K562 (cell line): Measurements from ENCODE around the gene ABCC1. TPM values are rescaled to one million over a fixed set of nuclear protein-coding genes. Genes with fewer than 3 reads are reported as not detected.
A peak's percentile ranks its signal among the peaks of the same experiment; 100 is the strongest.

Experiments
- ADNP ChIP-seq: fragments of 200-800 bp; sonication (Bioruptor generic); IDR thresholded peaks from 2 replicates; pipeline ENCODE4 v1.6.1; 2016; ENCODE audit warnings: missing genetic modification characterization, missing compliant biosample characterization
- BCOR ChIP-seq: fragments of 450-650 bp; IDR thresholded peaks from 2 replicates; pipeline ENCODE4 v1.6.1; 2016
- BRD9 ChIP-seq: fragments of 450-650 bp; IDR thresholded peaks from 2 replicates; pipeline ENCODE4 v1.6.1; 2018; ENCODE audit warnings: low read depth; ENCODE audit not compliant: partially characterized antibody
- CTBP1 ChIP-seq: fragments of 450-650 bp; IDR thresholded peaks from 2 replicates; pipeline ENCODE4 v1.6.1; 2016; ENCODE audit warnings: borderline replicate concordance
- ESRRA ChIP-seq: fragments of 450-650 bp; IDR thresholded peaks from 2 replicates; pipeline ENCODE4 v1.6.1; 2014; ENCODE audit warnings: low read depth, mild to moderate bottlenecking, moderate library complexity, borderline replicate concordance
- GTF2F1 ChIP-seq: IDR thresholded peaks from 2 replicates; pipeline ENCODE4 v1.6.1; 2011; ENCODE audit warnings: low read depth, low read length, improper control_type of control experiment
- HCFC1 ChIP-seq: IDR thresholded peaks from 2 replicates; pipeline ENCODE4 v1.6.1; 2012; ENCODE audit warnings: low read depth, low read length, improper control_type of control experiment
- HDAC8 ChIP-seq: fragments of 450-650 bp; IDR thresholded peaks from 2 replicates; pipeline ENCODE4 v1.6.1; 2016; ENCODE audit warnings: mild to moderate bottlenecking, missing genetic modification characterization, moderate library complexity, missing compliant biosample characterization
- HIVEP1 ChIP-seq: fragments of 250-450 bp; sonication (Bioruptor Pico); IDR thresholded peaks from 2 replicates; pipeline ENCODE4 v1.4.0; 2020; ENCODE audit warnings: mild to moderate bottlenecking
- HMGN3 ChIP-seq: IDR thresholded peaks from 2 replicates; pipeline ENCODE4 v1.6.1; 2011; ENCODE audit warnings: borderline replicate concordance, low read depth, mild to moderate bottlenecking, mixed read lengths, low read length; ENCODE audit not compliant: insufficient read length; ENCODE audit errors: extremely low read depth
- HNRNPH1 ChIP-seq: fragments of 200-400 bp; formaldehyde crosslinking; optimal IDR thresholded peaks from 2 replicates; pipeline ENCODE3; 2017; ENCODE audit warnings: low read depth, mild to moderate bottlenecking, low read length, moderate library complexity
- MECOM ChIP-seq: fragments of 250-450 bp; sonication (Bioruptor Pico); IDR thresholded peaks from 2 replicates; pipeline ENCODE4 v1.8.0; 2022; ENCODE audit warnings: inconsistent platforms
- RBM25 ChIP-seq: fragments of 200-400 bp; formaldehyde crosslinking; IDR thresholded peaks from 2 replicates; pipeline ENCODE4 v1.6.1; 2018; ENCODE audit warnings: low read length, low read depth, moderate library complexity; ENCODE audit not compliant: severe bottlenecking
- RCOR1 ChIP-seq, 2 experiments: IDR thresholded peaks; 2 replicates each; pipeline ENCODE4 v1.6.1; 2012; ENCODE audit warnings: low read depth in 2 of 2, low read length in 2 of 2, borderline replicate concordance in 1 of 2, improper control_type of control experiment in 1 of 2
- SIRT6 ChIP-seq: IDR thresholded peaks from one replicate; pipeline ENCODE4 v1.6.1; 2012; ENCODE audit warnings: low read depth, mild to moderate bottlenecking, control low read depth, inconsistent platforms, low read length, moderate library complexity
- SMARCB1 ChIP-seq: IDR thresholded peaks from 2 replicates; pipeline ENCODE4 v1.6.1; 2011; ENCODE audit warnings: improper control_type of control experiment, low read depth; ENCODE audit not compliant: insufficient read length
- SMC3 ChIP-seq: conservative IDR thresholded peaks from 2 replicates; pipeline ENCODE4 v1.6.1; 2011; ENCODE audit warnings: low read depth, low read length, improper control_type of control experiment; ENCODE audit not compliant: insufficient read depth
- STAT5B ChIP-seq: fragments of 250-450 bp; sonication (Bioruptor Pico); IDR thresholded peaks from 2 replicates; pipeline ENCODE4 v1.8.0; 2021; ENCODE audit warnings: mild to moderate bottlenecking, inconsistent platforms
- TSC22D4 ChIP-seq: fragments of 450-650 bp; IDR thresholded peaks from 2 replicates; pipeline ENCODE4 v1.6.1; 2016; ENCODE audit warnings: missing genetic modification characterization, missing biosample characterization, control low read depth
- XRCC5 ChIP-seq: fragments of 200-400 bp; formaldehyde crosslinking; IDR thresholded peaks from 2 replicates; pipeline ENCODE4 v1.6.1; 2017; ENCODE audit warnings: low read depth, mild to moderate bottlenecking, low read length
- ZBTB7A ChIP-seq: IDR thresholded peaks from 2 replicates; pipeline ENCODE4 v1.6.1; 2011; ENCODE audit warnings: low read depth, mild to moderate bottlenecking, low read length, moderate library complexity, borderline replicate concordance; ENCODE audit not compliant: control insufficient read depth
- ZKSCAN8 ChIP-seq: fragments of 200-800 bp; sonication (Bioruptor generic); IDR thresholded peaks from 2 replicates; pipeline ENCODE4 v1.6.1; 2016; ENCODE audit warnings: missing genetic modification characterization, missing compliant biosample characterization
- ZNF23 ChIP-seq: fragments of 250-450 bp; sonication (Bioruptor Pico); IDR thresholded peaks from 2 replicates; pipeline ENCODE4 v1.4.0; 2020; ENCODE audit warnings: mild to moderate bottlenecking
- ZNF24 ChIP-seq: fragments of 450-650 bp; IDR thresholded peaks from 2 replicates; pipeline ENCODE4 v1.6.1; 2016
- ZNF253 ChIP-seq: fragments of 250-450 bp; sonication (Bioruptor Pico); conservative IDR thresholded peaks from 2 replicates; pipeline ENCODE4 v1.6.1; 2021; ENCODE audit warnings: mild to moderate bottlenecking
- ZNF324 ChIP-seq: fragments of 250-450 bp; sonication (Bioruptor Pico); IDR thresholded peaks from 2 replicates; pipeline ENCODE4 v1.4.0; 2020; ENCODE audit warnings: mild to moderate bottlenecking
- polyA plus RNA-seq, 8 experiments: library from polyadenylated mRNA; depleted of rRNA in 4 of 8; stranded (reverse) in 5 of 8; unstranded in 3 of 8; fragments of >200 nt; fragmentation: Nextera tagmentation in 2 of 8; fragmentation: Illumina TruSeq in 1 of 8; extraction: Ambion mirVana in 2 of 8; extraction: Trizol in 1 of 8; gene quantifications; 2 replicates each; pipeline versions ENCODE4 v1.2.1 to v1.2.3, GENCODE V29; 2011 to 2014; ENCODE audit warnings: inconsistent platforms in 1 of 8, missing spikeins in 1 of 8
- total RNA-seq, 7 experiments: library from RNA; depleted of rRNA in 6 of 7; stranded (reverse); fragments of >200 nt in 6 of 7; fragmentation: Illumina TruSeq in 2 of 7; extraction: Trizol in 2 of 7; gene quantifications; 2 replicates each; pipeline versions ENCODE4 v1.2.1 to v1.2.3, GENCODE V29; 2011 to 2021; ENCODE audit warnings: low replicate concordance in 1 of 7
- TF ChIP-seq, protein P1 (sequence below): IDR thresholded peaks from 2 replicates; pipeline ENCODE4 v1.6.1; 2016; ENCODE audit warnings: missing genetic modification characterization, missing compliant biosample characterization
- TF ChIP-seq, protein P2 (sequence below): fragments of 250-450 bp; sonication (Bioruptor Pico); IDR thresholded peaks from 2 replicates; pipeline ENCODE4 v1.5.0; 2021

Gene ABCC1
- total and polyA plus RNA-seq, 9 of the 15 experiments (the other 6 are each of a cell fraction or from before 2014, with no cell fraction given) = 3.9 to 41.6 (median 10.0) TPM

DNA sequence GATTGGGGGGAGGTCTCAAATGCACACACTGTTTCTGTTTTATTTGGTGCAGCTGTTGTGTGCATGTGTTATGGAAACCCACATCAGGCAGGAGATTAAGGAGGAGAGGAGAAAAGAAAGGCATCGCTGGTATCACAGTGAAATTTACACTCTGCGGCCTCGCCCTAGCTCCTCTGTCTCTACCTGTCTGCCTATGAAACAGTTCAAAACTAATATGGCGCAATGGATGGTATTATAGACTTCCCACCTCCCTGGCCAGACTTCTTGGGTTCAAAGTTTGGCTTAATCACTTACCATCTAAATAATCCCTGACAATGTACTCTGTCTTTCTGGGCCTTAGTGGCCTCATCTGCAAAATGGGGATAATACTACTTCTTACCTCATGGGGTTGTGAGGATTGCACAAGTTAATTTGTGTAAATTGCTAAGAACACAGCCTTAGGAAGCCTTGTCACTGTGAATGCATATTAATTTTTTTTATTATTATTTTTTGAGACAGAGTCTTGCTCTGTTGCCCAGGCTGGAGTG lies 1.4 kb upstream of the ABCC1 start (continued):
- TF ChIP-seq, protein P1, sequence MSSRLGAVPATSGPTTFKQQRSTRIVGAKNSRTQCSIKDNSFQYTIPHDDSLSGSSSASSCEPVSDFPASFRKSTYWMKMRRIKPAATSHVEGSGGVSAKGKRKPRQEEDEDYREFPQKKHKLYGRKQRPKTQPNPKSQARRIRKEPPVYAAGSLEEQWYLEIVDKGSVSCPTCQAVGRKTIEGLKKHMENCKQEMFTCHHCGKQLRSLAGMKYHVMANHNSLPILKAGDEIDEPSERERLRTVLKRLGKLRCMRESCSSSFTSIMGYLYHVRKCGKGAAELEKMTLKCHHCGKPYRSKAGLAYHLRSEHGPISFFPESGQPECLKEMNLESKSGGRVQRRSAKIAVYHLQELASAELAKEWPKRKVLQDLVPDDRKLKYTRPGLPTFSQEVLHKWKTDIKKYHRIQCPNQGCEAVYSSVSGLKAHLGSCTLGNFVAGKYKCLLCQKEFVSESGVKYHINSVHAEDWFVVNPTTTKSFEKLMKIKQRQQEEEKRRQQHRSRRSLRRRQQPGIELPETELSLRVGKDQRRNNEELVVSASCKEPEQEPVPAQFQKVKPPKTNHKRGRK (tag) = no peak
- TF ChIP-seq HNRNPH1 (no peak), SMARCB1 (no peak), RBM25 (peak; percentile 90), GTF2F1 (no peak), MECOM (CRISPR knock-in tag) (no peak), SMC3 (no peak), ZBTB7A (no peak), RCOR1 (IDR thresholded peaks at IDR 0.05; ENCODE audit: borderline replicate concordance in 1 of 2, low read depth in 2 of 2, low read length in 2 of 2) (0 out of 4 replicates have a peak, but pooled peaks of 1 of the 2 experiments have one; percentile 33), HMGN3 (no peak), CTBP1 (no peak), BCOR (peak; percentile 91), ZNF324 (no peak), ZKSCAN8 (CRISPR knock-in tag) (no peak), BRD9 (no peak), STAT5B (no peak), HIVEP1 (CRISPR knock-in tag) (no peak), TSC22D4 (tag) (no peak), ZNF23 (CRISPR knock-in tag) (no peak), ZNF253 (CRISPR knock-in tag) (no peak), ESRRA (no peak), XRCC5 (no peak), ZNF24 (no peak), ADNP (tag) (peak; percentile 67), HDAC8 (no peak), HCFC1 (no peak), SIRT6 (no peak)
- TF ChIP-seq, protein P2, sequence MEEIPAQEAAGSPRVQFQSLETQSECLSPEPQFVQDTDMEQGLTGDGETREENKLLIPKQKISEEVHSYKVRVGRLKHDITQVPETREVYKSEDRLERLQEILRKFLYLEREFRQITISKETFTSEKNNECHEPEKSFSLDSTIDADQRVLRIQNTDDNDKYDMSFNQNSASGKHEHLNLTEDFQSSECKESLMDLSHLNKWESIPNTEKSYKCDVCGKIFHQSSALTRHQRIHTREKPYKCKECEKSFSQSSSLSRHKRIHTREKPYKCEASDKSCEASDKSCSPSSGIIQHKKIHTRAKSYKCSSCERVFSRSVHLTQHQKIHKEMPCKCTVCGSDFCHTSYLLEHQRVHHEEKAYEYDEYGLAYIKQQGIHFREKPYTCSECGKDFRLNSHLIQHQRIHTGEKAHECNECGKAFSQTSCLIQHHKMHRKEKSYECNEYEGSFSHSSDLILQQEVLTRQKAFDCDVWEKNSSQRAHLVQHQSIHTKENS = no peak
- TF ChIP-seq, all 486 proteins: peak for 8
